NB4 (cell line): ENCODE data around the gene MXRA7.

ENCODE experiments used
- CTCF ChIP-seq: IDR thresholded peaks from one replicate; pipeline ENCODE4 v1.5.1; 2012; ENCODE audit warnings: low read depth, low read length
- POLR2A ChIP-seq: IDR thresholded peaks from 2 replicates; pipeline ENCODE4 v1.6.1; 2011; ENCODE audit warnings: mild to moderate bottlenecking; ENCODE audit not compliant: insufficient read length; ENCODE audit errors: extremely low read depth

- TF ChIP-seq CTCF (no peak), POLR2A (no peak)
Observed at GRCh38 chr17:76687298-76688164, 23.2 kb downstream of the MXRA7 start.
